ENCODE data around the gene PSEN1.

GRCh38 chr14:73244541-73245290, 108.4 kb downstream of the PSEN1 start:
- TF ChIP-seq, protein P1, sequence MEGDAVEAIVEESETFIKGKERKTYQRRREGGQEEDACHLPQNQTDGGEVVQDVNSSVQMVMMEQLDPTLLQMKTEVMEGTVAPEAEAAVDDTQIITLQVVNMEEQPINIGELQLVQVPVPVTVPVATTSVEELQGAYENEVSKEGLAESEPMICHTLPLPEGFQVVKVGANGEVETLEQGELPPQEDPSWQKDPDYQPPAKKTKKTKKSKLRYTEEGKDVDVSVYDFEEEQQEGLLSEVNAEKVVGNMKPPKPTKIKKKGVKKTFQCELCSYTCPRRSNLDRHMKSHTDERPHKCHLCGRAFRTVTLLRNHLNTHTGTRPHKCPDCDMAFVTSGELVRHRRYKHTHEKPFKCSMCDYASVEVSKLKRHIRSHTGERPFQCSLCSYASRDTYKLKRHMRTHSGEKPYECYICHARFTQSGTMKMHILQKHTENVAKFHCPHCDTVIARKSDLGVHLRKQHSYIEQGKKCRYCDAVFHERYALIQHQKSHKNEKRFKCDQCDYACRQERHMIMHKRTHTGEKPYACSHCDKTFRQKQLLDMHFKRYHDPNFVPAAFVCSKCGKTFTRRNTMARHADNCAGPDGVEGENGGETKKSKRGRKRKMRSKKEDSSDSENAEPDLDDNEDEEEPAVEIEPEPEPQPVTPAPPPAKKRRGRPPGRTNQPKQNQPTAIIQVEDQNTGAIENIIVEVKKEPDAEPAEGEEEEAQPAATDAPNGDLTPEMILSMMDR (IDR thresholded peaks at IDR 0.05) = no peak
- no peak for TF ChIP-seq POLR2AphosphoS5 (IDR thresholded peaks at IDR 0.05)
- no peak for TF ChIP-seq POLR2A (IDR thresholded peaks at IDR 0.05)

Measured in gastroesophageal sphincter (tissue), 3 donors.